Measurements from ENCODE around the gene WDR6.
A peak's percentile ranks its signal among the peaks of the same experiment; 100 is the strongest.

Gene WDR6

GRCh38 chr3:49012441-49013017 lies 5.3 kb downstream of the WDR6 start:
- ChIA-PET POLR2A (ENCODE audit: low non-redundant PET) (no interaction called here), CTCF (interaction anchor here (0.6 kb wide), 1 partner anchor 10 kb away, joined by 3 read pairs; the partner anchor contains the start of gene NDUFAF3)
- no peak for TF ChIP-seq CTCF (conservative IDR thresholded peaks at IDR 0.05; ENCODE audit: low read depth)
- H3K27ac ChIP-seq, result peak overlapping the region; percentile 98
- no peak for DNase-seq (ENCODE audit: low spot score)

GRCh38 chr3:49013113-49013737 lies 6.0 kb downstream of the WDR6 start:
- no peak for TF ChIP-seq CTCF (conservative IDR thresholded peaks at IDR 0.05; ENCODE audit: low read depth)
- POLR2A ChIA-PET (ENCODE audit: low non-redundant PET), result no interaction called here
- DNase-seq (ENCODE audit: low spot score), result no peak
- H3K27ac ChIP-seq, result peak overlapping the region; percentile 98
- CTCF ChIA-PET, result interaction anchor here (0.6 to 0.9 kb wide), 3 partner anchors 9 to 25 kb away, joined by 3 read pairs; partner anchors contain the start of genes NDUFAF3 and P4HTM

GRCh38 chr3:49013738-49014660 lies 6.8 kb downstream of the WDR6 start:
- CTCF ChIA-PET, result interaction anchor here (0.8 to 0.9 kb wide), 2 partner anchors 24 to 26 kb away, joined by 3 read pairs; partner anchors contain the start of gene P4HTM
- DNase-seq (ENCODE audit: low spot score), result no peak
- TF ChIP-seq CTCF (conservative IDR thresholded peaks at IDR 0.05; ENCODE audit: low read depth), result peak; percentile 59
- H3K27ac ChIP-seq, result peak overlapping the region; percentile 98
- POLR2A ChIA-PET (ENCODE audit: low non-redundant PET), result no interaction called here

GRCh38 chr3:49015072-49015471 lies 7.9 kb downstream of the WDR6 start:
- H3K27ac ChIP-seq, result peak overlapping the region; percentile 98
- TF ChIP-seq CTCF (conservative IDR thresholded peaks at IDR 0.05; ENCODE audit: low read depth), result no peak
- CTCF ChIA-PET, result no interaction called here
- POLR2A ChIA-PET (ENCODE audit: low non-redundant PET), result no interaction called here
- no peak for DNase-seq (ENCODE audit: low spot score)

GRCh38 chr3:49015765-49016164 lies 8.6 kb downstream of the WDR6 start:
- no peak for TF ChIP-seq CTCF (conservative IDR thresholded peaks at IDR 0.05; ENCODE audit: low read depth)
- ChIA-PET CTCF (interaction anchor here (0.5 kb wide), 1 partner anchor 420 kb away, joined by 4 read pairs; no protein-coding TSS in a partner anchor), POLR2A (ENCODE audit: low non-redundant PET) (no interaction called here)
- peak overlapping the region; percentile 98 for H3K27ac ChIP-seq
- no peak for DNase-seq (ENCODE audit: low spot score)

All from RWPE1 (cell line).